GM18505 (cell line): ENCODE results near the gene HEPACAM.

Experiments
- ATAC-seq: cut with Tn5 transposase; IDR thresholded peaks from one replicate; pipeline ENCODE4 v1.9.1; 2021; ENCODE audit not compliant: unreplicated experiment
- POLR2A ChIP-seq: IDR thresholded peaks from 4 replicates; pipeline ENCODE4 v1.6.1; 2011; ENCODE audit warnings: borderline replicate concordance; ENCODE audit not compliant: insufficient read depth, insufficient read length; ENCODE audit errors: extremely low read depth

Gene HEPACAM

DNA sequence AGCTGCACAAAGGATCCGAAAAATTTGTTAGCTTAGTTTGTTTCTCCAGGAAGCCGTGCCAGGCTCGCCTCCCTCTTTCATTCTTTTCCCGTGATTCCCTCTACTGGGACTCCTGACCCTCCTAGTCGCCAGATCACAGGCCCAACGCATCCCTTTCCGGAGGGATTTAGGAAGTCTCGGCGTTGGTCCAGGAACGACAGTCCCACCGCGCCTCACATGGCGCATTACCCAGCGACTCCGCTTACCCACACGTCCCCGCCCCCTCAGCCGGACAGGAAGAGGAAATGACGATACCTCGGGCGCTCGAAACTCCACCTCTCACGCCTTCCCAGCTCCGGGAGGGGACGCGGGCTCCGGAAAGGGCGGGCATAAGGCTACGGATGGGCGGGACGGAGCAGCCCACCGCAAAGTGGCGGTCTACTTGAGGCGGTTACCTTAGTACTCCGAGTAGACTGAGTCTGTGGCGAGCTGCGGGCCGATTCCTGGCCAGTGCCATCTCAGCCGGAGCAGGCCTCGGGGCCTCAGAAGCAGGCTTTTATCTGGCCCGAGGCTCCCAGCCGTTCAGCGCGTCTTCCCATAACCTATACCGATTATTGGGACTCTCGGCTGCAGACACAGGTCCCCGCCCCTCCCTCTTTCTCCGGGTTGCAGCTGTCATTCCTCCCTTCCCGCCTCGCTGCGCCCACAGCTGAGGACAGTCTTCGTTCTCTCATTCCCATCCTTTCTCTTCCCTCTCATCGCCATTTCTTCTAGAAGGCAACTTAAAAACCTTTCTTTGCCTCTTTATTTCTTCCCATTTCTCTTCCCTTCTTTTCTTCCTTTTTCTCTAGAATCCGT, 18.1 kb upstream of the HEPACAM start, which contains the start of gene CCDC15:
TSS of gene CCDC15 (plus strand) at position 450 of the 837 bp plus-strand sequence. CDS start 531 bp downstream, outside the sequence.
- TF ChIP-seq POLR2A: peak; percentile 98
- peak; percentile 99 for ATAC-seq

DNA sequence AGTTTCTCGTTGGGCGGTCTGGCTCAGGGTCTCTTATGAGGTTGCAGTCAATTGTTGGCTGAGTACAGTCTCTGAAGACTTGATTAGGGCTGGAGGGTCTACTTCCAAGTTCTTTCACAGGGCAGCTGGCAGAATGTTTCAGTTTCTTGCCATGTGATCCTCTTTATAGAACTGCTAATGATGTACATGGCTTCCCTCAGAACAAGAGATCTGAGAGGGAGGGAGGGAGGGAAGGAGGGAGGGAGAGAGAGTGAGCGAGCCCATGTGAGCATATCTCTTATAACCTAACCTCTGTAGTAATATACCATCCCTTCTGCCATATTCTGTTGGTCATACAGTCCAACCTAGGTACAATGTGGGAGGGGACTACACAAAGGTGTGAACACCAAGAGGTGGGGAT, 15.5 kb upstream of the HEPACAM start:
- ATAC-seq: no peak
- TF ChIP-seq POLR2A: no peak

DNA sequence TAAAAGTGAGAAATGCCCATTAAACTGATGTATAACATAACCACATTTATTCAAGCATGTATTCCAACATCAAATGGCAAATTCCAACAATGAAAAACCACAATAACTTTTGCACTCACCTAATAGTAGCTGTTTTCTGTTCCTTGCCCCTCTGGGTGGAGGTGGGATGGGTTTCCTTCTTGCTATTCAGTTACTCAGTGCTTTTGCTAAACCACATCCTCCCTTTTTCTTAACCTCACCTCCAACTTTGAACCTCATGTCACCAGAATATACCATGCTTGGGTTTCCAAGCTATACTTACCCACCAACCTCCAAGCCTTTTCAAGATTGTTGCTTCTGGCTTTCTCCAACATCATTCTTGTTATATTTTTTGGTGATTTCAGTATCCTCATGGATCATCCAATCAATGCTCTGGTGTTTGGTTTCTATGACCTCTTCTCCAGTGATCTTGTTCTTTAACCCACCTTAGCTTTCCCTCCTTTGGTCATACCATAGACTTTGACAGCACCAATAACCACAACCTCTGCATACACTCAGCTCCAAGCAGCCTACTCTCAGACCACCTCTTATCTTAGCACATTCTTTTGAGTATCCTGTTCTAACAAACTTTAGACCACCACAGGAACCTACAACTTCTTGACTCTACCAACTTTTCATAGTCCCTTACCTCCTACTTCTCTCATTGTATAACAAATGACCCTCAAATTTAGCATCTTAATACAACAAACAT, 14.9 kb upstream of the HEPACAM start:
- TF ChIP-seq POLR2A: no peak
- ATAC-seq: no peak

DNA sequence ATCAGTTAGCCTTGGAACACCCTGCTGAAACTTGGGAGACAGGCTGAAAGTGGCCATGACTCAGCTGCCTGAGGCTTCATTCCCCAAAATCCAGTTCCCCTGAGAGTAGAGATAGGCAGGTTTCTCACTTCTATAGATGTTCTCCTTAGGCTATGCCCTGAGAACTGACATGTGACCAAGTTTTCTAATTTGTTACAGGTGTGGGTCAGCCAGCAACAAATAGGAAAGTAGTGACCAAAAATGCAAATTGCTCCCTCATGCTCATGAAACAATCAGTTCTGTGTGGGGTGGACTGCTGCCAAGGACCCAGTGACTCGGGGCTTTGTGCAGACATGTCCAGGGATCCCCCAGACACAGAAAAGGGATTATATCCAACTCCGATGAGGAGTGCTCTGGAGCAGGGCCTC, 10.9 kb upstream of the HEPACAM start:
- ATAC-seq: no peak
- no peak for TF ChIP-seq POLR2A

DNA sequence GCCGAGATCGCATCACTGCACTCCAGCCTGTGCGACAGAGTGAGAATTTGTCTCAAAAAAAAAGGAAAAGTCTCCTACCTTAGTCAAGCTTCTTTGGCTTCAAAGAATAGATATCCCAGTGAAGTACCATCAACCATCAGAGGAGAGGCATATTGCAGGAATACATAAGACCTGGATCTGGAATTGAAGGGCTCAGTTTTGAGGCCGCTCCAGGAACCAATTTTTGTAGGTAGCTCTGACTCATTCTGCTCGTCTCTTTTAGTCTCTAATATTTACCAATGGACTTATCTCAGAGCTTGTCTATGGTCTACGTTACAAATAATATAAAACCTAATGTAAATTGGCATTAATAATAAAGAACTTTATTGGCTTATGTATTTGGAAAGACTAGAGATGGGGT, 10.0 kb upstream of the HEPACAM start:
- no peak for ATAC-seq
- no peak for TF ChIP-seq POLR2A

DNA sequence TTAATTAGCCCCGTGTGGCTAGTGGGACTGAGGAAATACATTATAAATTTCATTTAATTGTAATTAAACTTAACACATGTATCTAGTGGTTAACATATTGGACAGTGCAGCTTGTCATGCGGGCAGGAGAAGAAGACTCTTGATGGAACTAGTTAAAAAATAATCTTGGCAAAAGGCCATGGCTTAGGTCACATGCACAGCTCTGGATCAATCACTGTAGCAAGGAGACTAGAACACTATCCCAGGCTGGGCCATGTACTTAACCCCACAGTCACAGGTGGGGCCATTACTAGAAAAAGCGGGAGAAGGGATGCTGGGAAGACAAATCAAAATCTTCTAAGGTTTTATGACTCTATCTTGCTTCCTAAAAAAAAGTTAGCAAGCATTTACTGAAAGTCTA, 8.7 kb upstream of the HEPACAM start:
- ATAC-seq: no peak
- TF ChIP-seq POLR2A: no peak

DNA sequence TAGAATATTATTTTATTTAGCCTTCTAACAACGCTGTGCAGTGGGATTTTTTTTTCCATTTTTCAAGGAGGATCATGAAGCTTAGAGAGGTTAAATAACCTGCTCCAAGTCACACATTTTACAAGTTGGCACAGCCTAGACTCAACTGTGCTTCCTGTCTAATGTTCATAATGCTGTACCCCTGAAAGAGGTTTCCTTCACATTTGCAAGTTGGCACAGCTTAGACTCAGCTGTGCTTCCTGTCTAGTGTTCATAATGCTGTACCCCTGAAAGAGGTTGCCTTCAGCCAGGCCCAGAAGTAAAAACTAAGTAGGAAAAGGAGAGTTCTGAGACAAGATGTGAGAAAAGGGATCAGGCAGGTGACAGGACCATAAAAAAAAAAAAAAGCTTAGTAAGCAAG, 7.9 kb upstream of the HEPACAM start:
- ATAC-seq: no peak
- TF ChIP-seq POLR2A: no peak

DNA sequence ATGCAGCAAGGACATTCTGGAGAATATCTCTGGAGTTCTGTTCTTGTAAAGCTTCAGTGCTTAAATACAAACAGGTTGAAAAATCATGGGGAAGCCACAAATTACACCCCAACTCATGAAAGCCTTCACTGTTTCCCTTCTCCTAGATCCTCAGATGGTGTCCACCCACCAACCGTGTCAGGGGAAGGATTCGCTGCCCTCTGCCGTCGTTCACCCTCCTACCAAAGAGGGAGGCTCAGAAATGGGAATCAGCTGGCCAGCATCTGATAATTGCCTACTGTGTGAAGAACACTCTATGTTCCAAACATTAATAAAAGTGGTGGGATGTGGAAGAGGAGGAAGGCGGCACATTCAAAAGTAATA, 7.4 kb upstream of the HEPACAM start:
- ATAC-seq: no peak
- no peak for TF ChIP-seq POLR2A

DNA sequence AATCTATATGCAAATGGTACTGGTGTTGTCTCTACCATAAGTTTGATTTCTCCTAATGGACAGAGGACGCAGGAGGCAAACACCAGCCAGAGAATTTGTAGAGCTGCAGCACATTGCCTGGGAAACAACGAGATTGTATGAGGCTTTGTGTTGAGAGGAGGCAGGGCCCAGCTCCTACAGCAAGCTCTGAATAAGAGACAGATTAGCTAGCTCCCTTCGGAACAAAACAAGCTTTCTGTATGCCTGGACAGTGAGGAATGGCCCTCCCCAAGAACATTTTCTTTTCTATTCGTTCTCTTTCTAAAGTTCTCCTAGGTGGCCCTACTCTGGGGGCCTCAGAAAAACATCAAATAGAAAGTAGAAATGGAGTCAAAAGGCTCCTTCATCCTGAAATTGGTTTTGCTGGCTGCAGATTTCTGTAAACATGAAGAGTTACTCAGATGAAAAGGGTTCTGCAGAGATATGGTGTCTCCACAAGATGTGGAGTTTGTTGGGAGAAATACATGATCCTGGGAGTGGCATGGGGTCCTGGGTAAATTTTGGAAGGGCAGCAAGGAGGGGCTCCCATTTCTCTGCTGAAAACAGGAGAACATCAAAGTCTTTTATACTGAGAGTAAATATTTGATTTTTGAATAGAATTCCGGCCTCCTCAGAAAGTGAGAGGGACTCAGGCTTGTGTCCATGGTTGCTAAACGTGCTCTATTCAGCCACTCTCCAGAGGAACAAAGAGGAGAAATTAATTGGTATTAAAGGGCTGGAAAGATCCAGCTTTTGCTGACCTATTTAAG, 6.8 kb upstream of the HEPACAM start:
- no peak for ATAC-seq
- no peak for TF ChIP-seq POLR2A

DNA sequence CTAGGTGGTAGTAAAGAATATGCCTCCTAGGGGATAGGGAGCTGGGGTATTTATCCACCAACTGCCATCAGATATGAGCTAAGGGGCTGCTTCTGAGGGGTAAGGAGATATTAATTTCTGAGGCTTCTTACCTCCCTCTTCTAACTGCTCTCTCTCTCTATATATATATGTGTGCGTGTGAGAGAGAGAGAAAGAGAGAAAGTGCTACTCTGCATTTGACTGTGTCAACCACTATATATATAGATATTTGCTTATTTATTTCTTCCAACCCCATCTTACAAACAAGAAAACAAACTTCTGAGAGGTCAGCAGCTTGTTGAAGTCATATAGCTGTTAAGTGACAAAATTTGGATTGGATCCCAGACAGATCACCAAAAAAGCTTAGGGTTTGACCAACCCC, 5.9 kb upstream of the HEPACAM start:
- ATAC-seq: no peak
- TF ChIP-seq POLR2A: no peak

DNA sequence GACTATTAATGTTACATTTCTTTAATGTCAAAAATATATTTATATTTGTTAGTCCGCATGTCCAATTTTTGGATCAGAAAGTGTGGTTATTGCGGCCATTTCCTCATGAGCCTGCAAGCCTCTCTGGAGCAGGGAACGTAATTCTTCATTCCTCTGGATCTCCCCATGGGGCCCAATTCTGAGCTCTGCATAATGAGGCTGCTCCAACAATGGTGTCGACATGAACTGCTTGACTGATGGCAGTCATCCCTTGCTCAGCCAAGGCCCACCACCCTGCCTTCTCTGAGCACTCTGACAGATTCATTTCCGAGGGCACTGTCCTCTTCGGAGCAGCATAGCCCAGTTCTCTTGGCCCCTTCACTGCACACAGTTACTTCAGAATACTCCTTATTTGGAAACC, 3.1 kb upstream of the HEPACAM start:
- TF ChIP-seq POLR2A: no peak
- ATAC-seq: no peak

DNA sequence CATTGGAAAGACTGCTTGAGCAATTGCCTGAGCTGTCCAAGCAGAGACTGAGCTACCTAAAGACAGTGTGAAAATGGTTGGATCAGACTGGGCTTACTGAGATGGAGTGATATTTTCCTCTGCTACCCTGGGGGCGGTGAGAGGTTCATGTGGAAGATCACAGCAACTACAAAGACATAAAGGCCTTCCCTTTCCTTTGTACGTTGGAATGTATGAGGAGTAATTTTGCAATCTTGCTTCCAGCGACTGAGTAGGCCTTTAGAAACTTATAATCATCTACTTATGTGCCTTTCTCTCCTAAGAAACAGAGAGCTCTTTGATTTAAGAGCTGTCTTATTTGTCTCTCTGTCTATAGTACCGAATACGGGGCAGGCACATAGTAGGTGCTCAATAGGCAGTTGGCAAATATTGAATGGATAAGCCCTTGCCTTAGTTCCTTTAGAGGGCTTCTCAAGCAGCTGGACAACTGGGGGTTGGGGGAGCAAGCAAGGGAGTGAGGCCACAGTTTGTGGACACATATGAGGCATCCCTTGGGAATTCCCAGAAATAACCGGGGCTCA, 2.4 kb upstream of the HEPACAM start:
- no peak for TF ChIP-seq POLR2A
- no peak for ATAC-seq

DNA sequence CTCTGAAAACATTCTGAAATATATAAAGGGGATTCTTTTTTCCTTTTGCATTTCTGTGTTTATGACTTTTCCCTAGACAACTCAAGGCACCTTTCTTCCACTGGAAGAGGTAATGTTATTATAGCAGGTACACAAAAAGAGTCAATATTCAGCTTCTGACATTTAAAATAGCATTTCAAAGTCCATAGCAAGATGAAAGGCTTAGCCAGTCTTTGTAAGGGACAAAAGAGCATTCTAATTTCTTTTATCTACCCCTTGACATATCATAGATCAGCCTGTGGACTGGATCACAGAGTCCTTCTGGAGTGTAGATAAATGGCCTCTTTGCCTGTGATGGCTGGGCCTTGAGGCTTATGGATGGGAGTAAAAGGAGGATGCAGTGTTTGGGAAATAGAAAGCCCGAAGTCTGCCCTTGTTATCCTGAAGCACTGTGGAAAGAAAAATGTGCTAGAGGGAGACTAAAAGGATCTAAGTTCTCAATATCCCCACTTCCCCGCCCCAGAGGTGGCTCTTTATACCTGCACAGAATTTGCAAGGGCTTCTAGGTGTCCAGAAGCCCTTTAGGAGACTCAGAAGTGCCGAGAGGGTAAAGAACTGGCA, 1.6 kb upstream of the HEPACAM start:
- no peak for TF ChIP-seq POLR2A
- ATAC-seq: no peak

DNA sequence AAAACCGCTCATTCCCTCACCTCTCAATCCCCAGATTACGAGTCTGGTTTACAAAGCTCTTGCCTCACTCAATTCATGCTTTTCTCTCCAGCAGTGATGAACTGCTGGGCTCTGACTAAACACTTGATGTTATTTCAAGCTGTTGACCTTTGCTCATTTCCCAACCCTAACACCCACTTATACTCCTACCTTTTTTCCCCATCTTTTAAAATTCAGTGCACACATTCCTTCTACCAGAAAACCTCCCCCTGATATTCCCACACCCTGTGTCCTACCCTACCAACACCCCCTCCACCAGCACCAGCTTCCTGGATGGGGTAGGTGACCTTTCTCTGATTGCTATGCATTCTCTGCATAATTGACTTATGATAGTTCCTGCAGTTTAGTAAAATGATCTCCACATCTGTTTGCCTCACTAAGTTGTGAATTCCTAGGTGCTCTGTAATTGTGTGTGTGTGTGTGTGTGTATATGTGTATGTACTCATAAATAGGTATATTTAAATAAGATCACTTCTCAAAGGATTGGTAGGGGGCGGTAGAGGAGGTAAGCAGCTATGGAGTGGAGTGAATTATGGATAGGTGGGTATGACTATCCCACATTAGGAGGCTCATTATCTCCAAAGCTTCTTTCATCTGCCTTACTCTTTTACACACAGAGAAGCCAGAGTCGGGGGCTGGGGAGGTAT, 842 bp downstream of the HEPACAM start:
- no peak for TF ChIP-seq POLR2A
- ATAC-seq: no peak
